ENCODE data around the gene ADAM33. TPM values are rescaled to one million over a fixed set of nuclear protein-coding genes. Genes with fewer than 3 reads are reported as not detected.

The ADAM33 gene
- total RNA-seq, 1 experiment from 2014 or later = not detected

- intact Hi-C loops (cut with micrococcal nuclease; ENCODE audit: unreplicated experiment) = no loop called here
- Histone ChIP-seq H3K36me3 (ENCODE audit: insufficient read depth, low read length, poor library complexity, severe bottlenecking) (no peaks in the 10 kb centered on the region), H3K4me1 (ENCODE audit: insufficient read depth, low read length, poor library complexity, severe bottlenecking) (no peaks in the 10 kb centered on the region), H3K27ac (ENCODE audit: low read depth, low read length, poor library complexity, severe bottlenecking) (no peak overlapping the region), H3K27me3 (replicated peaks; ENCODE audit: insufficient read depth, low read depth, low read length, poor library complexity) (peaks cover 8% of the 10 kb centered on the region), H3K9me3 (ENCODE audit: low read depth, low read length, poor library complexity, severe bottlenecking) (no peaks in the 10 kb centered on the region), H3K4me3 (ENCODE audit: low read depth, low read length, poor library complexity, severe bottlenecking) (no peak overlapping the region)
- BruUV-seq (replicated peaks) = no TSS peak
- ChIA-PET CTCF (interaction anchor here (0.6 kb wide), 1 partner anchor 53 kb away, joined by 5 read pairs; no protein-coding TSS in a partner anchor), POLR2A (ENCODE audit: low non-redundant PET) (no interaction called here)
- DNase-seq (ENCODE audit: low spot score) = no peak
- TF ChIP-seq EZH2 (IDR thresholded peaks at IDR 0.05; ENCODE audit: borderline replicate concordance, low read depth, low read length, poor library complexity, severe bottlenecking) (no peak), CTCF (conservative IDR thresholded peaks at IDR 0.05; ENCODE audit: low read depth, low read length) (no peak)
Measured at GRCh38 chr20:3655131-3655405, 26.7 kb downstream of the ADAM33 start.

GRCh38 chr20:3654326-3655130 lies 27.3 kb downstream of the ADAM33 start:
- Histone ChIP-seq H3K36me3 (ENCODE audit: insufficient read depth, low read length, poor library complexity, severe bottlenecking) (no peaks in the 10 kb centered on the region), H3K27ac (ENCODE audit: low read depth, low read length, poor library complexity, severe bottlenecking) (no peak overlapping the region), H3K27me3 (replicated peaks; ENCODE audit: insufficient read depth, low read depth, low read length, poor library complexity) (peaks cover 4% of the 10 kb centered on the region), H3K9me3 (ENCODE audit: low read depth, low read length, poor library complexity, severe bottlenecking) (no peaks in the 10 kb centered on the region), H3K4me1 (ENCODE audit: insufficient read depth, low read length, poor library complexity, severe bottlenecking) (no peaks in the 10 kb centered on the region), H3K4me3 (ENCODE audit: low read depth, low read length, poor library complexity, severe bottlenecking) (no peak overlapping the region)
- CTCF ChIA-PET = interaction anchor here (0.6 kb wide), 1 partner anchor 54 kb away, joined by 5 read pairs; no protein-coding TSS in a partner anchor
- no TSS peak for BruUV-seq (replicated peaks)
- intact Hi-C loops (cut with micrococcal nuclease; ENCODE audit: unreplicated experiment) = no loop called here
- TF ChIP-seq EZH2 (IDR thresholded peaks at IDR 0.05; ENCODE audit: borderline replicate concordance, low read depth, low read length, poor library complexity, severe bottlenecking) = no peak
- TF ChIP-seq CTCF (conservative IDR thresholded peaks at IDR 0.05; ENCODE audit: low read depth, low read length) = no peak
- no peak for DNase-seq (ENCODE audit: low spot score)
- POLR2A ChIA-PET (ENCODE audit: low non-redundant PET) = no interaction called here

- H3K36me3 ChIP-seq (ENCODE audit: insufficient read depth, low read length, poor library complexity, severe bottlenecking) = no peaks in the 10 kb centered on the region
- H3K27me3 ChIP-seq (replicated peaks; ENCODE audit: insufficient read depth, low read depth, low read length, poor library complexity) = no peaks in the 10 kb centered on the region
- no peak for TF ChIP-seq CTCF (conservative IDR thresholded peaks at IDR 0.05; ENCODE audit: low read depth, low read length)
- no peak for TF ChIP-seq EZH2 (IDR thresholded peaks at IDR 0.05; ENCODE audit: borderline replicate concordance, low read depth, low read length, poor library complexity, severe bottlenecking)
- no peak for DNase-seq (ENCODE audit: low spot score)
- no TSS peak for BruUV-seq (replicated peaks)
- no peaks in the 10 kb centered on the region for H3K9me3 ChIP-seq (ENCODE audit: low read depth, low read length, poor library complexity, severe bottlenecking)
- H3K4me3 ChIP-seq (ENCODE audit: low read depth, low read length, poor library complexity, severe bottlenecking) = no peak overlapping the region
- intact Hi-C loops (cut with micrococcal nuclease; ENCODE audit: unreplicated experiment) = no loop called here
- ChIA-PET CTCF (no interaction called here), POLR2A (ENCODE audit: low non-redundant PET) (no interaction called here)
- H3K4me1 ChIP-seq (ENCODE audit: insufficient read depth, low read length, poor library complexity, severe bottlenecking) = no peaks in the 10 kb centered on the region
- no peak overlapping the region for H3K27ac ChIP-seq (ENCODE audit: low read depth, low read length, poor library complexity, severe bottlenecking)
Measured at GRCh38 chr20:3653921-3654320, 27.9 kb downstream of the ADAM33 start.

Measured in A673 (cell line).